PC-9 (cell line): ENCODE results near the gene UST. TPM values are rescaled to one million over a fixed set of nuclear protein-coding genes. Genes with fewer than 3 reads are reported as not detected.

Experiments
- BruUV-seq: library from RNA; stranded (reverse); fragments of 400-500 nt; replicated peaks from 2 replicates; lab custom pipeline; 2021; lab: Mats Ljungman, UMichigan
- CTCF ChIA-PET: fragments of 300-600 bp; sonication (Branson Sonifier 250); formaldehyde crosslinking; loops from one replicate; lab custom pipeline; 2022; ENCODE audit warnings: antibody characterized with exemption; lab: Charles Lee
- POLR2A ChIA-PET: fragments of 300-600 bp; sonication (Branson Sonifier 250); formaldehyde crosslinking; loops from one replicate; lab custom pipeline; 2022; ENCODE audit warnings: antibody characterized with exemption; ENCODE audit not compliant: unreplicated experiment; lab: Charles Lee
- DNase-seq, 2 experiments: peaks; one replicate each; pipeline versions ENCODE4 v3.0.0 to v3.0.0-alpha.2; 2015 to 2022; ENCODE audit warnings: mixed read lengths in 1 of 2
- H2AFZ ChIP-seq: fragments of 200-600 bp; sonication (generic); 2 replicates; pipeline ENCODE4 v1.8.1; 2017; ENCODE audit warnings: antibody characterized with exemption
- H3F3A ChIP-seq: fragments of 200-600 bp; sonication (generic); 2 replicates; pipeline ENCODE4 v1.8.1; 2017; ENCODE audit warnings: antibody characterized with exemption, mild to moderate bottlenecking, low read depth; ENCODE audit not compliant: insufficient read depth
- H3K27ac ChIP-seq: fragments of 200-600 bp; sonication (generic); 2 replicates; pipeline ENCODE4 v1.6.1; 2016; ENCODE audit warnings: mixed run types
- H3K27me3 ChIP-seq: fragments of 200-600 bp; sonication (generic); 2 replicates; pipeline ENCODE4 v1.6.1; 2016; ENCODE audit warnings: low read depth, mixed run types; ENCODE audit not compliant: insufficient read depth
- H3K36me3 ChIP-seq: fragments of 200-600 bp; sonication (generic); 2 replicates; pipeline ENCODE4 v1.6.1; 2016; ENCODE audit warnings: low read depth, mixed run types
- H3K4me1 ChIP-seq: fragments of 200-600 bp; sonication (generic); replicated peaks from 2 replicates; pipeline ENCODE4 v1.6.1; 2016; ENCODE audit warnings: mixed run types; ENCODE audit not compliant: insufficient read depth
- H3K4me2 ChIP-seq: fragments of 200-600 bp; sonication (generic); 2 replicates; pipeline ENCODE4 v1.6.1; 2017; ENCODE audit warnings: mixed run types
- H3K4me3 ChIP-seq: fragments of 200-600 bp; sonication (generic); 2 replicates; pipeline ENCODE4 v1.6.1; 2016; ENCODE audit warnings: mixed run types
- H3K79me2 ChIP-seq: fragments of 200-600 bp; sonication (generic); 2 replicates; pipeline ENCODE4 v1.6.1; 2017; ENCODE audit warnings: low read depth, mixed run types
- H3K9me2 ChIP-seq: fragments of 200-600 bp; sonication (generic); 2 replicates; pipeline ENCODE4 v1.8.1; 2017; ENCODE audit warnings: mild to moderate bottlenecking; ENCODE audit not compliant: insufficient read depth
- H3K9me3 ChIP-seq: fragments of 200-600 bp; sonication (generic); 2 replicates; pipeline ENCODE4 v1.8.1; 2016; ENCODE audit warnings: low read depth; ENCODE audit not compliant: insufficient read depth
- H4K20me1 ChIP-seq: fragments of 200-600 bp; sonication (generic); 2 replicates; pipeline ENCODE4 v1.8.1; 2017; ENCODE audit not compliant: insufficient read depth
- EZH2 ChIP-seq: fragments of 200-600 bp; sonication (generic); IDR thresholded peaks from 2 replicates; pipeline ENCODE4 v1.8.0; 2017; ENCODE audit warnings: antibody characterized with exemption, low read depth
- intact Hi-C: fragments of 100-400 bp; cut with micrococcal nuclease; formaldehyde crosslinking; loops from one replicate; pipeline ENCODE4 v1.10.0; 2022; ENCODE audit not compliant: unreplicated experiment
- total RNA-seq: library from RNA; stranded (reverse); gene quantifications from 2 replicates; pipeline ENCODE4 v1.2.3, GENCODE V29; 2021
- TF ChIP-seq, protein P1 (sequence below): fragments of 200-600 bp; sonication (generic); conservative IDR thresholded peaks from 2 replicates; pipeline ENCODE4 v1.6.1; 2017; ENCODE audit warnings: mixed run types, antibody characterized with exemption, mild to moderate bottlenecking, moderate library complexity

The UST gene
- total RNA-seq, 1 experiment from 2014 or later = 4.2 TPM

DNA sequence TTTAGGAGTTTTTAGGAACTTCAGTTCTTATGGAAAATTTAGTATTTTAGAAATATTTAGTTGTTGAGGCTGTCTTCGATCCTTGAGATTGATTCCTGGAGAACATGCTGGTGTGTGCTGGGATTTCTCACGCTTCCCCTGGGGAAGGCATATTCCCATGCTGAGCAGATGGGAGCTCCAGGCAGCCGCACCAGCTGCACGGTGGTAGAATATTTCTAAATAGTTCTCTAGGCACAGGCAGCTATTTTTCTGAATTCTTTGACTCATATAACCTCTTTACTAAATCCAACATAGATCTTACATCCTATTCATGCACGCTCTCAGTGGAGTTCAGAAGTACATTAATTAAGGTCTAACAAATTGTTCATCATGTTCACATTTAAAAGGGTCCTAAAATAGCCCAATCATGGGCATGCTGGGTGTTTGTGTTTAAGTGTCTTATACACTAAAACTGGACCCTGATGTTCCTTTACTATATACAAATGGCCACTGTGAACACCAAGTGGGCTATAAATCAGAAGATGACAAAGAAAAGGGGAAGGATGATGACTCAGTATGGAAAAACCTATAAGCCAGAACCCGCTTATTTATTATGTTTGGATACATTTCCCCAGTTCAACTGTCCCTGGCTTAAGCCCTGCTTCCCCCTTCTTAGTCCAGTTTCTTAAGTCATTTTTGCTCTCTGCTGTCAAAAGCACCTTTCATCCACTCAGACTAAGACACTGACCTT, 138.5 kb downstream of the UST start:
- Histone ChIP-seq H3K27ac (no peak overlapping the region), H3K4me2 (no peak overlapping the region), H3K9me3 (no peaks in the 10 kb centered on the region), H3F3A (no peaks in the 10 kb centered on the region), H3K4me3 (no peak overlapping the region), H3K79me2 (no peaks in the 10 kb centered on the region), H3K4me1 (no peaks in the 10 kb centered on the region), H3K9me2 (no peaks in the 10 kb centered on the region), H3K27me3 (no peaks in the 10 kb centered on the region), H4K20me1 (no peaks in the 10 kb centered on the region), H2AFZ (no peak overlapping the region), H3K36me3 (no peaks in the 10 kb centered on the region)
- intact Hi-C loops = no loop called here
- POLR2A ChIA-PET = no interaction called here
- BruUV-seq = no TSS peak
- TF ChIP-seq, protein P1, sequence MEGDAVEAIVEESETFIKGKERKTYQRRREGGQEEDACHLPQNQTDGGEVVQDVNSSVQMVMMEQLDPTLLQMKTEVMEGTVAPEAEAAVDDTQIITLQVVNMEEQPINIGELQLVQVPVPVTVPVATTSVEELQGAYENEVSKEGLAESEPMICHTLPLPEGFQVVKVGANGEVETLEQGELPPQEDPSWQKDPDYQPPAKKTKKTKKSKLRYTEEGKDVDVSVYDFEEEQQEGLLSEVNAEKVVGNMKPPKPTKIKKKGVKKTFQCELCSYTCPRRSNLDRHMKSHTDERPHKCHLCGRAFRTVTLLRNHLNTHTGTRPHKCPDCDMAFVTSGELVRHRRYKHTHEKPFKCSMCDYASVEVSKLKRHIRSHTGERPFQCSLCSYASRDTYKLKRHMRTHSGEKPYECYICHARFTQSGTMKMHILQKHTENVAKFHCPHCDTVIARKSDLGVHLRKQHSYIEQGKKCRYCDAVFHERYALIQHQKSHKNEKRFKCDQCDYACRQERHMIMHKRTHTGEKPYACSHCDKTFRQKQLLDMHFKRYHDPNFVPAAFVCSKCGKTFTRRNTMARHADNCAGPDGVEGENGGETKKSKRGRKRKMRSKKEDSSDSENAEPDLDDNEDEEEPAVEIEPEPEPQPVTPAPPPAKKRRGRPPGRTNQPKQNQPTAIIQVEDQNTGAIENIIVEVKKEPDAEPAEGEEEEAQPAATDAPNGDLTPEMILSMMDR = no peak
- no peak for TF ChIP-seq EZH2
- no peak for DNase-seq
- CTCF ChIA-PET = no interaction called here

DNA sequence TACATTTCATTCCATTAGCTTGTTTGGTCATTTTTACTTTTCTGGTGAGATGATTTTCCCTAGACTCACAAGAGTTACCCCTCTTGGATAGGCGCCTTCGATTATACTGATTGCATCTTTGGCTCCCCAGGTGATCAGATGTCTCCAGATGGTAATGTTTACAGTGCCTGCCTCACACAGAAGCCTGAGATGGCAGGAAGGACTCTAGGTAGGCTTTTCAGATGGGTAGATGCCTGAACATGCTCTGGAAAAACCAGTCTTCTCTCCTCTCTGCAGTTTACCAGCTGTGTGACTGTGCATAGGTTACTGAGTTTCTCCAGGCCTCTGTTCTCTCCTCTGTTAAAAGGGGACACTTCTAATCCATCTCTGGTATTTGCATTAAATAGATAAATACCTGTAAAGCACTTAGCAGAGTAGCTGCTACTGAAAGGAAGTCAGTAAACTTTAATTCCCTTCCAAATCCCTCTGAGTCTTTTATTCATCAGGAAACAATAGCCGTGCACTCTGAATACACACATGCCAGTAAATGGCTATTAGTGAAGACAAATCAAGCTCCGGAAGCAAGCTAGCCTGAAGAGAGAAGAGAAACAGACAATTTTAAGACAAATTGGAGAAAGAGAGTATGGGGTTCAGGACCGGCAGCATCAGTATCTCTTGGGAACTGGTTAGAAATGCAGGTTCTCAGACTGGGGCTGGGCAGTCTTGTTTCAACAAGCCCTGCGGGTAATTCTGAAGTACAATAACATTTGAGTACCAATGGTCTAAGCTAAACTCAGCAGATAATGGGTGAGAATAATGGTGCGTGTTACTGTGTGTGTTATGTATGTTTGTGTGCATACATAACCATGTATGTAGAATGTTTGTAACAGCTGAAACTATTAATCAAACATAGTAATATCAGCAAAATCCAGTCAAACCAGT, 139.4 kb downstream of the UST start:
- no peaks in the 10 kb centered on the region for H3K4me1 ChIP-seq
- intact Hi-C loops = no loop called here
- H3K4me2 ChIP-seq = no peak overlapping the region
- H3K9me2 ChIP-seq = no peaks in the 10 kb centered on the region
- ChIA-PET CTCF (no interaction called here), POLR2A (no interaction called here)
- no peaks in the 10 kb centered on the region for H3K79me2 ChIP-seq
- no peak for DNase-seq
- H3K9me3 ChIP-seq = no peaks in the 10 kb centered on the region
- no peak for TF ChIP-seq EZH2
- TF ChIP-seq, protein P1 = no peak
- BruUV-seq = no TSS peak
- no peak overlapping the region for H3K27ac ChIP-seq
- no peaks in the 10 kb centered on the region for H3K27me3 ChIP-seq
- H3K36me3 ChIP-seq = no peaks in the 10 kb centered on the region
- no peaks in the 10 kb centered on the region for H4K20me1 ChIP-seq
- no peak overlapping the region for H3K4me3 ChIP-seq
- no peaks in the 10 kb centered on the region for H3F3A ChIP-seq
- H2AFZ ChIP-seq = no peak overlapping the region

DNA sequence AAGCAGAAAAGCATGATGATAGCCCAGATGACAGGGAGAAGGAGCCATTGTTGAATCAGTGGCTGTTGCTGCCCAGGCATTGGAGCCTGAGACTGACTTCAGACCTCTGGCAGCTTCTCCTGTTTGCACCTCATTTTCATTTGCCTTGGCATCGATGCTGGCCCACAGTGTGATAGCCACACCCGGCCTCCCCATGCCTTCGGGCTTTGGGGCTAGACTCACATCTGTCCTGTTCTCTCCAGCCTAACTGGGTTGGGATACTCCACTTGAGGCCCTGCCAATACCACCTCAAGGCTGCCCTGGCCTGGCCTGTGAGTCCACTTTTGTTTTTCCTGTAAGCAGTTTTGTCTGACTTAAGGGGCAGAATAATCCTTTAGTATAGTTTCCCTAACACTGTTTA, 140.4 kb downstream of the UST start:
- Histone ChIP-seq H3K36me3 (no peaks in the 10 kb centered on the region), H3K27me3 (no peaks in the 10 kb centered on the region), H3K4me1 (no peaks in the 10 kb centered on the region), H3K9me2 (no peaks in the 10 kb centered on the region), H3K4me3 (no peak overlapping the region), H3K27ac (no peak overlapping the region), H4K20me1 (no peaks in the 10 kb centered on the region), H3K79me2 (no peaks in the 10 kb centered on the region), H2AFZ (no peak overlapping the region), H3F3A (no peaks in the 10 kb centered on the region), H3K4me2 (no peak overlapping the region), H3K9me3 (no peaks in the 10 kb centered on the region)
- ChIA-PET POLR2A (no interaction called here), CTCF (no interaction called here)
- intact Hi-C loops = no loop called here
- BruUV-seq = no TSS peak
- no peak for TF ChIP-seq EZH2
- TF ChIP-seq, protein P1 = no peak
- no peak for DNase-seq
